GM18505 (cell line): ENCODE results near the gene URAD.

ENCODE experiments used
- ATAC-seq: cut with Tn5 transposase; IDR thresholded peaks from one replicate; pipeline ENCODE4 v1.9.1; 2021; ENCODE audit not compliant: unreplicated experiment
- POLR2A ChIP-seq: IDR thresholded peaks from 4 replicates; pipeline ENCODE4 v1.6.1; 2011; ENCODE audit warnings: borderline replicate concordance; ENCODE audit not compliant: insufficient read depth, insufficient read length; ENCODE audit errors: extremely low read depth

URAD gene

GRCh38 chr13:27963491-27963890, 25.0 kb downstream of the URAD start:
- ATAC-seq, result no peak
- TF ChIP-seq POLR2A, result no peak

- no peak for TF ChIP-seq POLR2A
Measured at GRCh38 chr13:27962982-27963381, 25.5 kb downstream of the URAD start.

GRCh38 chr13:27962128-27962841, 26.2 kb downstream of the URAD start:
- ATAC-seq, result no peak
- no peak for TF ChIP-seq POLR2A

More at GRCh38 chr13:27962982-27963381, 25.5 kb downstream of the URAD start:
- no peak for ATAC-seq

GRCh38 chr13:27961227-27962085, 27.0 kb downstream of the URAD start:
- no peak for ATAC-seq
- TF ChIP-seq POLR2A, result no peak

GRCh38 chr13:27960362-27961226, 27.9 kb downstream of the URAD start:
- TF ChIP-seq POLR2A, result no peak
- ATAC-seq, result no peak

- TF ChIP-seq POLR2A, result no peak
- ATAC-seq, result no peak
Measured at GRCh38 chr13:27959976-27960361, 28.5 kb downstream of the URAD start.

- no peak for TF ChIP-seq POLR2A
- ATAC-seq, result no peak
Measured at GRCh38 chr13:27956576-27957300, 31.8 kb downstream of the URAD start.

GRCh38 chr13:27955014-27955591, 33.4 kb downstream of the URAD start:
- ATAC-seq, result no peak
- TF ChIP-seq POLR2A, result no peak

- ATAC-seq, result peak; percentile 32
- TF ChIP-seq POLR2A, result no peak
Measured at GRCh38 chr13:27954406-27954851, 34.1 kb downstream of the URAD start.

- no peak for TF ChIP-seq POLR2A
- ATAC-seq, result peak; percentile 92
Measured at GRCh38 chr13:27953676-27954405, 34.7 kb downstream of the URAD start.

GRCh38 chr13:27952876-27953675, 35.4 kb downstream of the URAD start:
- no peak for TF ChIP-seq POLR2A
- ATAC-seq, result no peak
